Limb (tissue), 2 donors: ENCODE data around the gene ZNF362.
"Not testable (repeated sequence)": the region's sequence is repeated elsewhere in the genome, so short reads cannot be mapped to it uniquely, and the experiment has no call there.

Experiments
- DNase-seq, 2 donors: peaks; one replicate each; pipeline ENCODE4 v3.0.0-alpha.2; 2016; ENCODE audit errors: extremely low spot score in 2 of 2

ZNF362 gene, protein sequence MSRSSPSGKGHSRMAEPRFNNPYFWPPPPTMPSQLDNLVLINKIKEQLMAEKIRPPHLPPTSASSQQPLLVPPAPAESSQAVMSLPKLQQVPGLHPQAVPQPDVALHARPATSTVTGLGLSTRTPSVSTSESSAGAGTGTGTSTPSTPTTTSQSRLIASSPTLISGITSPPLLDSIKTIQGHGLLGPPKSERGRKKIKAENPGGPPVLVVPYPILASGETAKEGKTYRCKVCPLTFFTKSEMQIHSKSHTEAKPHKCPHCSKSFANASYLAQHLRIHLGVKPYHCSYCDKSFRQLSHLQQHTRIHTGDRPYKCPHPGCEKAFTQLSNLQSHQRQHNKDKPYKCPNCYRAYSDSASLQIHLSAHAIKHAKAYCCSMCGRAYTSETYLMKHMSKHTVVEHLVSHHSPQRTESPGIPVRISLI

DNA sequence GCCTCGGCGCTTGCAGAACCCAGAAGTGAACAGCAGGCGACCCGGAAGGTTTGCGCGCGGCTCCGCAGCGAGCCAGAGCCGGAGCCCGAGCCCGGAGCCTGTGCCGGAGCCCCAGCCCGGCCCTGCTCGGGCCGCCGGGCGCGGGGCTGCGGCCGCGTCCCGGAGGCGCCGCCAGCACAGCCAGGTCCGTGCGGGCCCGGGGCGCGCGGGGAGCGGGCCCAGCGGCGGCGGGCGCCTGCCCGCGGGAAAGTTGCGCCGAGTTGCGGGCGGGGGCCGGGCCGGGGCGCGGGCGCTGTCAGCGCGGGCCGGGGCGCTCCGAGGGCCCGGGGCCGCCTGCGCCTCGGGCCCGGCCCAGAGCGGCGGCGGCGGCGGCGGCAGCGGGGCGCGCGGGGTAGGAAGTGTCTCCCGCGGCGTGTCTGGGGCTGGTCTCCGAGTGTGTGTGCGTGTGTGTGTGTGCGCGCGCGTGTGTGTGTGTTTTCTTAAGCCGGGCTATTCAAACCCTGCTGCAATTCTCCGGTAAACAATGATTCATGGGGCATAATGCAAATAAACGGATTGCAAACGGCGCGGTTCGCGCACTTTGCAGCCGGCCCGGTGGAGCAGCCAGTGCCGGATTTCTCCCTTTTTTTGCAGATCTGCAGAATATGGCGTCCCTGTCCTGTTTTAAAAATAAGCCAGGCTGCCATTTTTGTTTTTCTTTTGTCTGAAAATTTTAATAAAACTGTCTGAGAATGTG lies at the start of gene ZNF362:
ZNF362 (plus strand) TSS at position 22 of the 736 bp plus-strand sequence. CDS start 14,083 bp downstream, outside the sequence.
- peak; percentile 56 to 82 for DNase-seq

- DNase-seq = no peak
Measured at GRCh38 chr1:33211972-33212371, 44.3 kb upstream of the ZNF362 start.

DNA sequence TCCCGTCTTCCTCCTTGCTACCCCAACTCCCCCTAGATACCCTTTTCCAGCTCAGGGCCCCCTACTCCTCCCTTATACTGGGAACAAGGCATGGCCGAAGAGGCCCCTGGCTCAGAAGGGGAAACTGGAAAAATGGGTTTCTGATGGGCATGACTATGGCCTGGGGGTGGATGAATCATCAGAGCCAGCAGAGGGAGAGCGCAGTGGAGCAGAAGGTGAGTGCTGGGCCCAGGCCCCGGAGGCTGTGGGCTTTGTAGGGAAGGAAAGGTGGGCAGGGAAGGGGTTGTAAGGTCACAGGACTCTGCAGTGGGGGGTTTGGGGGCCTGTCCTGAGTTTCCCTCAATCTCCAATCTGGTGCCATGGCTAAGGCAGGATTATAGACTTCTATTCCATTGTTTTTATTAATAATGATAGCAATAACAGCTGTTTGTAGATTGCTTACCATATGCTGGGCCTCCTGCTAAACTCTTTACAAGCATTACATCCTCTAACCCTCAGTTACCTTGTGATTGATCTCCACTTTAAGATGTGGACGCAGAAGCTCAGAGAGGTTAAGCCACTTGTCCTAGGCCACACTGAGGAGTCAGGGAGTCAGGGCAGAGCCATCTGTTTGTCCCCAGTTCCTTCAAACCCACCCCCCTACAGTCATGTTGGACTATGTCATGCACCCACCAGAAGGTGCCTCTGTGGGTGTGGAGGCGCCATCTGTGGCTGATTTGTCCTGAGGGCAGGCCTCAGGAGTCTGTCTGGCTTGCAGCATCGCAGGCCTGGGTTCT lies 36.2 kb upstream of the ZNF362 start:
- no peak for DNase-seq

DNA sequence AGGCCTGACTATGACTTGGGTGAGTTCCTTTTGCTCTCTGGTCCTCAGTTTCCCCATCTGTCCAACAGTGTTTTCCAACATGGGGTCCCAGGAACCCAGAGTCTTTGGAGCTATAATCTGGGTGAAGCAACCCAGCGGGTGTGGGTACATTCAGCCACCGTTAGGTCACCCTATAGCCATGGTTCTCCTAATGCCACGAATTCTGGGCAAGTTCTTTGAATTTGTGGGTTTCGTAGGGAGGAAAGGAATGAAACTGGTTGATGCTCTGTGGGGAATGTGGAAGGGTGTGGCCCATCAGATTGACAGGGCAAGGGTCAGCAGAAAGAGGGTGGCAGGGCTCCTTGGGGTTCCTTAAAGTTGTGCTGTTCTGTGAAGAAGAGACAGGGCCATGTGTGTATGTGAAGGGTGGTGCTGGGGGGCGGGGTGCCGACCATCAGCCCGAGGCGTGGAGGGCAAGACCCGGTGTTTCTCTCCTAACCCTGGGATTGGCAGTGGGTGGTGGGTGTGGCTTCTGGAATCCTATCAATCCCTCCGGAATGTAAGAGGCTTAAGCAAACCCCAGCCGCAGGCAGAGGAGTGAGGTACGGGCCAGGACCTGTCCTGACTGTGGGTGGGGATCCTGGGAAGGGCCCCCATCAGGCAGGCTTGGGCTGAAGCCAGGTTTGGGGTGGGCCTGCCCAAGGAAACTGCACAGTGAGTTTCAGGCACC lies 35.5 kb upstream of the ZNF362 start:
- DNase-seq = no peak

DNA sequence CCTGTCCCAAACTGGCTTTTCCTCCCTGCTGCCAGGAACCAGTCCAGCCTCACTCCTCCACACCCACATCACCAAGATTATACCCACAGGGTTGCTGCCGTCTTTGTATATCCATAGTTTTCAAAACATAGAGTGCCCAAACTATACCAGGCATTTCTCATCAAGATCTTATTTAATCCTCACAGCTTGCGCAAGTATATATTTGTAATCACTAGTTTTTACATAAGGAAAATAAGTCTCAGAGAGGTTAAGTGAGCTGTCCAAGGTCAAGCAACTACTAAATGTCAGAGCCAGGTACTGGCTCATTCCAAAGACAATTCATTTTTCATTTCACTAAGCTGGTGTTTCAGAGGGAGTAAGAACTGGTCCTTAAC lies 34.9 kb upstream of the ZNF362 start:
- no peak for DNase-seq

GRCh38 chr1:33222381-33222780 lies 33.9 kb upstream of the ZNF362 start:
- no peak for DNase-seq

DNA sequence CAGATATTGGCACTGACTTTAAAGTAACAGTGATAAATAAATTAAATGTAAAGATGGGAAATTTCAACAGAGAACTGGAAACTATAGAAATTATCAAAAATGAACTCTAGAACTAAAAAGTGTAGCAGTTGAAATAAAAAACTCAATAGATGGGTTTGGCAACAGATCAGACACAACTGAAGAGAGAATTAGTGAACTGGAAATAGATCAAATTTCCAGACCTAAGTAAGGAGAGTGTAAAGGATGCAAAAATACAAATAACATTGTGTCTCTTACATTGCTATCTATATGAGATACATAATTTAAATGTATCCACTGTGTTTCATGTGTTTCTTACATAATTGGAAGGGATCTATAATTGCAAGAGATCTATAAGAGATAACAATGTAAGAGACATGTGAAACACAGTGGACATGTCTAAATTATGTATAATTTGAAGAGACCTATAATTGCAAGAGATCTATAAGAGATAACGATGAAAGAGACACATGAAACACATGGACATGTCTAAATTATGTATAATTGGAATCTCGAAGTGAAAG lies 32.1 kb upstream of the ZNF362 start:
- DNase-seq = no peak

GRCh38 chr1:33225586-33225985 lies 30.7 kb upstream of the ZNF362 start:
- no peak for DNase-seq

DNA sequence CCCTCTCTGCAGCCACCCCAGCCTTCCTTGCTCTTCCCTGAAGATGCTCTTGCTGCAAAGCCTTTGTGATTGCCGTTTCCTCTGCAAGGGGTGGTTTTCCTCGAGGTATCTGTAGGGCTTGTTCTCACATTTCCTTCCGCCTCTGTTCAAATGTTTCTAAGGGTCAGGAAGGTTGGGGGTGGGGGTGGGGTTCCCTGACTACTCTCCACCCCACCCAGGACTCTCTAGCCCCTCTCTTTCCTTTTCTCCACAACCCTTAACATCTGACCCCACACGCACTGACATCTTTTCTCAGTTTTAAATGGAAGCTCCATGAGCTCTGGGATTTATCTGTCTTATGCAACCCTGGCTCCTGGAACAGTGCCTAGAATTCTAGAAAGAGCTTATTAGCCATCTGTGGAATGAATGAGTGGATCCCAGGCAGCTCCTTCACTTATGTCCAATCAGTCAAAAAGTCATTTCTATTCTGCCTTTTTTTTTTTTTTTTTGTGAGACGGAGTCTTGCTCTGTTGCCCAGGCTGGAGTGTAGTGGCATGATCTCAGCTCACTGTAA lies 27.3 kb upstream of the ZNF362 start:
- peak in 1 of 2 donors; percentile 60 for DNase-seq

DNA sequence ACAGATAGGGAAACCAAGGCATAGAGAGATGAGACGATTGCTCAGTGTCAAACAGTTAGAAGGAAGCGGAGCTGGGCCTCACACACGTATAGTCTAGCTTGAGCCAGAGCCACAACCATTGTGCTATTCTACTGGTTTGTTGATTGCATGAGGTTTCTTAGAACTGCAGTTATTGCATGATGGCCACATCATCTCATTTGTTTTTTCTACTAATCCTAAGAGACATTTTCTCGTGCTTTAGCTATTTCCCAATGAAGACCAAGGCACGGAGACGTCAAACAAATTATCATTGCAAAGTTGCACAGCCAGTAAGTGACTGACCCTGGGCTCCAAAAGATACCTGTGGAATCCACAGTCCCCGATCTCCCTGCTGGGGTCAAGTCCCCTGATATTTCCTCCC lies 25.1 kb upstream of the ZNF362 start:
- DNase-seq = no peak

GRCh38 chr1:33232716-33233115 lies 23.6 kb upstream of the ZNF362 start:
- no peak for DNase-seq

- DNase-seq = no peak
Measured at GRCh38 chr1:33234131-33234530, 22.2 kb upstream of the ZNF362 start.

DNA sequence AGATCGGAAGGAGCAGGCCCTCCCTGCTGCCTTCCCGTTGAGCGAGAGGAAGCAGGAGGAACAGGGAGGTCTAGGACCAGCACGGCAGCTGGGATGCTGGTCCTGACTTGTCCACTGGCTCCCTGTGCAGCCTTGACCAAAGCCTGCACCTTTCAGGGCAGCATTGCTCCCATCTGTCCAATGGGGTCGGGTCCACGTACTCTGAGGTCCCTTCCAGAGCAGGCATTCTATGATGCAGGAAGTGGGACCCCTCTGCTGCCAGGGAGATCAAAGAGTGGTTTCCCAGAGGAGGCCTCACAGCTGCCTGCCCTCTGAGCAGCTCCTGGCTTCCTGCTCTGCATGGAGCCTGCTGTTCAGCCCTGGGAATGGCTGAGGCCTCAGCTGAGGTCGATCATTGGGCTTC lies 21.7 kb upstream of the ZNF362 start:
- no peak for DNase-seq

DNA sequence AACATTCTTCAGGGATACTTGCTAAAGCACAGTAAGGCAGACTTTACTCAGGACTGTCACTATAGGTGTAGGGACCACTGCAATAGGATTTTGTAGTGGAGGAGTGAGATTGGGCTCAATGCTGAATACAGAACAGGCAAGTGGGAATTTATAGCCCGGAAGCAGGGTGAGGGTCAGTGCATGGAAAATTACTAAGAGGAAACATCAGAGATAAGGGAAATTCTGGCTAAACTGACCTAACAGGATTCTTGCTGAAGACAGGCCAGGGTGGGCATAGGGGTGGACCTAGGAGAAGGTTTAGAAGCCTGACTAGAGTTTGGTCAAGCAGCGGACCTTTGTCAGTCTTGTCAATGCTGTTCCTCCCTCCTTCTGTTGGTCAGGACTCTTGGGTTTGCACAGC lies 20.8 kb upstream of the ZNF362 start:
- DNase-seq = no peak

- DNase-seq = no peak
Measured at GRCh38 chr1:33236498-33236897, 19.8 kb upstream of the ZNF362 start.

DNA sequence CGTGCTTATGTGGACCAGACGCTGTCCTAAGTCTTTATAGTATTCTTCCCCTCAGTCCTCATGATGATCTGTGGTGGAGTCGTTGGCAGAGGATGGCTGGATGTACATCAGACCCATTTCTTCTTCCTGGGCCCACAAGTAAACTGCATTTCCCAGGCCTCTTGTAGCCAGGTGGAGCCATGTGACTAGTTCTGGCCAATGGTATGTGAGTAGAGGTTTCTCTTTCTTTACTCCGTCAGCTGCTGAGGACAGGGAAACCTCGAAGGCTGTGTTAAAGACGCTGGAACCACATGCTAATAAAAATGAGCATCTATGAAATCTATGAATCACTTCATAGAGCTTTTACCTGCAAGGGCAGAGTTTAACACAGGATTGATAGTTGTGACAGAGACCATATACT lies 18.7 kb upstream of the ZNF362 start:
- no peak for DNase-seq

- not testable (repeated sequence) for DNase-seq
Measured at GRCh38 chr1:33238194-33238724, 18.0 kb upstream of the ZNF362 start.

DNA sequence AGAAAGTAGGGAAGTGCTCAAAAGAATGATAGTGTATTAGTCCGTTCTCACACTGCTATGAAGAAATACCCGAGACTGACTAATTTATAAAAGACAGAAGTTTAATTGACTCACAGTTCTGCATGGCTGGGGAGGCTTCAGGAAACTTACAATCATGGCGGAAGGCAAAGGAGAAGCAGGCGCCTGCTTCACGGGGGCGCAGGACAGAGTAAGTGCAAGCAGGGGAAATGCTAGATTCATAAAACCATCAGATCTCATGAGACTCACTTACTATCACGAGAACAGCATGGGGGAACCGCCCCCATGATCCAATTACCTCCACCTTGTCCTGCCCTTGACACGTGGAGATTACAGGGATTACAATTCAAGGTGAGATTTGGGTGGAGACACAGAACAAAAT lies 16.9 kb upstream of the ZNF362 start:
- DNase-seq = not testable (repeated sequence)

- no peak for DNase-seq
Measured at GRCh38 chr1:33241866-33242265, 14.4 kb upstream of the ZNF362 start.

DNA sequence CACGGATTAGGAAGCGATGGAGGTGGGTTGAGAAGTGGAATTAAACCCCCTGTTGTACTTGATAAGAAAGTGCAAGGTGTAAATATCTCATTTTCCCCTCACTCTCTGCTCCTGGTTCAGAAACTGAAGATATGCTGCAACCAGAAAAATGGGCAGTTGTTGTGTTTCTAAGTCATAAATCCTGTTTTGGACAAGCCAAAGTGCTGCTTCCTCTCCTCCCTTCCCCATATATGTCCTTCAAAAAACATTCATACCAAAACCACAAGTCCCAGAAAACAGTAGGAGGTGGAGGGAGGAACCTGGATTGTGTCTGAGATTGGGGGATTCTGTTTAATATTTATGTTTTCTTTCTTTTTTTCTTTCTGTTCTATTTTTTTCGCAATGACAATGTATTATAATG lies 13.6 kb upstream of the ZNF362 start:
- DNase-seq = no peak
